Esophagus squamous epithelium (tissue), 4 donors: Measurements from ENCODE around the gene C2orf42.
"Not testable (repeated sequence)": the region's sequence is repeated elsewhere in the genome, so short reads cannot be mapped to it uniquely, and the experiment has no call there.

Experiments used
- CTCF ChIP-seq, 6 experiments: fragments of 450-650 bp in 4 of 6; fragments of 200-600 bp in 2 of 6; sonication (generic) in 2 of 6; IDR thresholded peaks; one replicate each; pipeline ENCODE4 v1.5.1; 2016 to 2019; ENCODE audit warnings: antibody characterized with exemption in 6 of 6, mild to moderate bottlenecking in 4 of 6, moderate library complexity in 4 of 6
- POLR2A ChIP-seq, 4 donors: fragments of 450-650 bp; IDR thresholded peaks; one replicate each; pipeline ENCODE4 v1.6.1; 2017; ENCODE audit warnings: antibody characterized with exemption in 4 of 4, mild to moderate bottlenecking in 4 of 4, moderate library complexity in 3 of 4

- TF ChIP-seq CTCF, POLR2A (IDR thresholded peaks at IDR 0.05): not testable (repeated sequence)
These were observed 32.5 kb upstream of the C2orf42 start for GRCh38 chr2:70223305-70223704.
